GM19372 (cell line): ENCODE data around the gene PPP1R9A.

Experiments
- ATAC-seq: cut with Tn5 transposase; IDR thresholded peaks from one replicate; pipeline ENCODE4 v1.9.1; 2021; ENCODE audit warnings: mild to moderate bottlenecking, low read depth, moderate library complexity; ENCODE audit not compliant: unreplicated experiment

Gene PPP1R9A

DNA sequence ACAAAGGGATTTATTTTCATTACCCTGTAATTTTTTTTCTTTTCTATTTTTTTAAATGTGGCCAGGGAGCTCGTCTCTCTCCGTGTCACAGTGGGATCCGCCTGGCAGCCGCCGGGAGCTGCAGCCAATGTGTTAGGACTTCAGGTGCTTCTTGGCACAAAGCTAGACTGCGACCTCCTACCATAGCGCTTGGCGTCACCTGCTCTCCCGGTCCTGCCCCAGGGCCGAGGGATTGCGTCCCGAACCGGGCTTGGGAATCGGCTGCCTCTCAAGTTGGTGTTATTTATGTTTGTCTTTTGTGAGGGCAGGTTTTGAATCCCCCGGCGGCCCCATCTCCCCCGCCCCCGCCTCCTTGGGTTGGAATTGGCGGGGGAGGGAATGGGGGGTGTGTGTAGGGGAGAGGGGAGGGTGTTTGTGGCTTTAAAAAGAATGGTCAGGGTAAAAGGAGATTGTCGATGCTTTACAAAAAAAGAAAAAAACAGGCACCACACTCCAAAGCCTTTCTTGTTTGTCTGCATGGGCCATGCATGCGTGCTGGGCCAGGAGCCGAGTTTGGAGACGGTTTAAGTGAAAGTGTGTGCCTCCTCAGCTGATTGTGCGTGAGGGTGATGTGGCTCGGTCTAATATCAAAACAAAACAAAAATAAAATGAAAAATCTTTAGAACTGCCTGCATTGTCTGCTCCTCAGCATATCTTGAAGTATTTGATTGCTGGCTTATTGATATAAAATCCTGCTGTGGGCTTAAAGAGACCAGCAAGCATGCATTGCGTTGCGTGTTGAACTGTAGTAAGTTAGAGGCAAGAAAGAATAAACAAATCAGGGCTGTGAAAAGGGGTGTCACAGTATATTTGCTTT is 1.2 kb downstream of the PPP1R9A start:
- no peak for ATAC-seq

DNA sequence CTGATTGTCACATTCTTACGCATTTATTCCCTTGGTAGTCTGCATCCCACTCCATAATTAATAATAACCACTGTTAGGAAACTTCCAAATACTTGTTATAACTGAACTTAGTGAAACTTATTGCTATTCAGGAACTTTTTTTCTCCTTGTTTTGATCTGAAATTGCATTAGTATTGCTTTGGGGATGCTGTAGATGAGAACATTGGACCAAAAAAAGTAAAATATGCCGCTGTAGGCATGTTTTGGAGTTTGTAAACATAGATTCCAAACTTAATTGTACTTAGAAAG is 1.7 kb downstream of the PPP1R9A start:
- ATAC-seq, result no peak

DNA sequence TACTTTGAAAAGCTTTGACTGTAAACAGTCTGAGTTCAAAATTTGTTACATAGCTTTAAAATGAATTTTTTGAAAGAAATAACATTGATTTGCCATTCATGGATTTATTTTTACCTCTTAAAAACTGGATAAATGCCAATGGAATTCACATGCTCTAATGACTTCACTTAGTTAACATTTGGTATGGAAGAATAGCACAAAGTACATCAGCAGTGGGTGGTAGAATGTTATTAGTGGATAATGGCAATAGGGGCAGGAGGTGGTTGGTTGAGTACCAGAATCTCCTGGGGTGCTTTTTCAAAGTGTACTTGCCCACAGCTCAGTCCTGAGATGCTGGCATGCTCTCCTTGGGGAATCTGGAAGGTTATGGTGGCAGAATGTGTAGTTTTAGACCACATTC is 4.7 kb downstream of the PPP1R9A start:
- ATAC-seq, result no peak

DNA sequence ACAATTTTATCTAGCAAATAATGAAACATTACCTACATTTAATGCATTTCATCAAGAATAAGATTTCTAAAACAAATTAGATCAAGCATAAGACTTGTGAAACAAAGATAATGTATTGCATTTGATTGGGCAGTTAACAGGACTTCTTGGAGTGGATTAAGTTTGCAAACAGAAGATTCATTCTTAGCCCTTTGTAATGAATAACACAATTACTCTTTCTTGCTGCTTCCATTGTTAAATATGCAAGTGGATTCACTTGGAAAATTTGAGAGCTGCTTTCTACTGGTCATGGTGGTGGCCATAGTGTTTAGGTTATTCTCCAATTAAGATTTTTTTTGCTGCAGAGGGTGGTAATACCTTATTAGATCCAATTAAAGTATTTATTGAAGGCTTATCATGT is 6.0 kb downstream of the PPP1R9A start:
- no peak for ATAC-seq

DNA sequence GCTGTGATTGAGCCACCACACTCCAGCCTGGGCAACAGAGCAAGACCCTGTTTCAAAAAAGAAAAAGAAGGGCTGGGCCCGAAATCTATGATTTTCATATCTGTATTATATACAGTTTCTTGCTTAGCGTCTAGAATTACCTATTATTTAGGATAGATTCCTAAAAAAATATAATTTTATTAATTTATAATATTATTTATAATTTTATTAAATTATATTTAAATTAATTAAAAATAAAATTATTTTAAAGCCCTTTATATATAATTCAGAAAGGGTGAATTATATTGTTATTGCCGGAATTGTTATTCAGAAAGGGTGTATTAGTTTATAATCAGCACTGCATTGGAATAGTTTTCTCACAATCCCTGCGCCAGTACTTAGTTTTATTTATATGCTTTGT is 14.5 kb downstream of the PPP1R9A start:
- no peak for ATAC-seq

DNA sequence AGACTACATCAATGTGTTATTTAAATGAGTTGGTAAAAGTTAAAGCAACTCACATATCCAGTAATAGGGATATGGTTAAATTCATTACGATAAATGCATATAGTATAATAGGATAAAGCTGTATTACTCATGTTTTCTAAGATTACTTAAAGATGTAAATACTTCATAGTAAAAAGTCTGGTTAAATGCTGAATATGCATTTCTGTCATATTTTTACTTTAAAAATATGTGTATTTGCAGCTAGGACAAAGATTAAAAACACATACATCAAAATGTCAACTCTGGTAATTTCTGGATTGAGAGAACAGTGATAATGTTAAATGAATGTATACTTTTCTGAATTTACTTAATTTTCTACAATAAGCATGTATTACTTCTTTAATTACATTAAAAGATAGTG is 15.1 kb downstream of the PPP1R9A start:
- no peak for ATAC-seq

DNA sequence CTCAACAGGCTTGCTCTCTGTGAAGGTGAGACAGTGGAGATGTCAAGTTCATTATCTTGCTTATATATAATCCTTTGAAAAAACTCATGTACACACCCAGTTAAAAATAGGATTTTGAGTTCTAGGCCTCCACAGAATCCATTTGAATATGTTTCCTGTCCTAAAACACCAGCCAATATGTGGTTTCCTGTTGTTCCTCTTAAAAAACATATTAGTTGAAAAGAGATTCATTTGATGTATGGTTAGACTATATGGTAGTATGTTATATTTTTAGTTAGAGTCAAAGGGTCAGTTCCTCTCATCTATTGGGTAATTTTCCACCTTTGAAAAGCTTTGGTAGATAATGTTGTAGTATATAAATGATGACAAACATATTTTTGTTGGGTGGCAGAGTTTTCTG is 16.0 kb downstream of the PPP1R9A start:
- ATAC-seq, result no peak

DNA sequence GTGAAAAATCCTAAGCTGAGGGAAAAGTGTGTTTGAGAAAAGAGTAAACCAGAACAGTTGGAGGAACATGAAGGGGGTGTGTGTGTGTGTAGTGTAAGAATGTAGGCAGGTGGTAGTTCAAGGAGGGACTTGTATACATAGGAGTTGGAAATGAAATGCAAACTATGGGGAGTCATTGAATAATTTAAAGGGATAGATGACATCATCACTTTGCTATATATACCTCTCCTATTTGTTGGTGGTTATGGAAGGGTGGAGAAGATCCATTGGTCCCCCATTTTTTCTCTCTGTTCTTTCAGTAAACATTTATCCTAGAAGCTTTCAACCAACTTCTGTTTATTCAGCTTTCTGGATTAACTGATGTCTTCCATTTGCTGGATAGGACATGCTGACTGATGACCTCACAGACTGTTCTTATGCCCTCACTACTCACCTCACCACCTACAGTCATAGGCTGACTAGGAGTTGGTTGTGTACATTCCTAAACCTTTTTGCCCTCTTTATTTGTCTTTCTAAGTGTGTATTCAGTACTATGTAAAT is 20.8 kb downstream of the PPP1R9A start:
- no peak for ATAC-seq

DNA sequence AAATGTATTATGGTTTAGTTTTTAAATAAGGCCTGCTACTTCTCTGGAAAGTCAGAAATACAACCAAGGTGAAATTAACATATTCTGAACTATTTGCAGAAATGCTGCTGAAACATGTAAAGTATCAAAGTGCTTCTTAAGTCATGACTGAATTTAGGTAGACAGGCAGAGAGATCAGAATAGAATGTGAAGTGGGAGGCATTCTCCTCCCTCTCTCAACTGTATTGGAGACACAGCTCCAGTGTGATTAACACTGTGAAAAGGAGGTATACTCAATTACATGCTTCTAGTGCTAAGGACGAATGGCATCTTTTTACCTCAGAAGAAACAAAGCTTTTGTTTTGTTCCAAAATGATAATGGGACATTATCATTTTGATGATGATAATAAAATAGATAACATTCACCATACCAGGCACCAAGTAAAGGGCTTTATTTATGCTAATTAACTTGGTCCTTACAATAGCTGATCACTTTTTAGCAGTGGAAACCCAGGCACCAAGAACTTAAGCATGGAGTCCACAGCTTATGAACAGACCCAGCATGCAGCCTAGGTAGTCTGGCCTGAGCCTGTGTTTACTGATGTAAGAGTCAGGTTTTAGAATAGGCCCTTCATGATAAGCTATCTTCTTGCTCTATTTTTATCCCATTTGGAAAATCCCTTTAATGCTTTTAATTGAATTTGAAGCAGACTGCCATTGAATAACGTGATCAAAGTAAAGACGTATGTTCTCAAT is 26.0 kb downstream of the PPP1R9A start:
- ATAC-seq, result no peak

DNA sequence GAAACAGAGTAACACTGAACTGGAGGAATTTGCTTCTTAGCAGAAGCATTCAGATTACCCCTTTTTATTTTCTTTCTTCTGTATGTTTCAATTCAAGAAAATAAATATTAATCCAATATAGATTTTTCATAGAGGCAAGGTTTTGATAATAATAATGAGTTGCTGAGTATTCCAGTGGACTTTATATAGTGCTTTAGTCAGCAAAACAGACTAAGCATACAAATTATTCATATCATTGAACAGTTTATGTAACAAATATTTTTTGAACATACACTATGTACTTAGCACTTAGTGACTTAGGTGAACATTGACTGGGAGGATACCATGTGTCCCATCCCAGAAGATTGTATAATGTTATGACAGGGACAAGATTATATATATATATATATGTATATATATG is 32.0 kb downstream of the PPP1R9A start:
- no peak for ATAC-seq

DNA sequence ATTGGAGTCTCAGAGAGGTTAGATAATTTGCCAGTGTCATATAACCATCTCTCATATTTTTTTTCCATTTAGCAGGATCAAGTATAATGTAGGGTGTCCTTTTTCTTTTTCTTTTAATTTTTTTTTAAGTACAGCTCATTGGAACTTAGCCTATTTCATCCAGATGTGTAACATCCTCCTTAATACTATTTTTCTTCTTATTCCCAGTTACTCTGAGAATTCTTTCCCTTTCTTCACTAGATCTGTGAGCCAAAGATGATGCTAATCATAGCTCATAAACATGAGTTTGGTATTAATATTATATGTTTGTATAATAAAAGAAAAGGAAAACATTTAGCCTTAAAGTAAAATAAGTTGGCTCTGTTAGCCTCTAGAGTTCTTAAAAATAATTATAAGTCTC is 32.8 kb downstream of the PPP1R9A start:
- ATAC-seq, result no peak

DNA sequence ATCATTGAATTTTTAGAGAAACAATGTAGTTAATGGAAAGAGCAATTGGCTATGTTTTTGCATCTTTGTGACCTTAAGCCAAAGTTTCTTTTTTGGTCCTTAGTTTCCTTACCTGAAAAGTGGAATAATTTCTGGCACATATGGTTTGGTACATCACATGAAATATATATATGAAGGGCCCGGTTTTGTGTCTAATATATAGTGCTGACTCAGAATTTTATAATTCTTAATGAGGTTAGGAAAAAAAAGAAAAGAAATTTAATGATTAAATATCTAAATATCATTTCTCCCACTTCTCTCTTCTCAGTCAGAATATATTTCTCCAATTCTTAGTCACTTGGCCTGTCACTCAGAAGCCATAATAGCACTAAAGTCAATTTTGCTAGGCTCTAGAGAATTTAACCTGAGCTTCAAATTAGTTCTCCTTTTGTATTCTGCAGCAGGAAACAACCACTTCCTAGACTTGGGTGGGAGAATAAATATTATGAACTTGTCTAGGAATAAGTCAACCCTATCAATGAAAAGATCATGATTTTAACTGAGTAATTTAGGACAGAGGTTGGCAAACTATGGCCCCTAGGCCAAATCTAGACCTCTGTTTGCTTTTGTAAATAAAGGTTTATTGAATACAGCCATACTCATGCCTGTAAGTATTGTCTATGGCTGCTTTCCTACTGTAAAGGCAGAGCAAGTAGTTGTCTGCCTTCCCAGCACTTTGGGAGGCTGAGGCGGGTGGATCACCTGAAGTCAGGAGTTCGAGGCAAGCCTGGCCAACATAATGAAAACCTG is 34.6 kb downstream of the PPP1R9A start:
- ATAC-seq, result no peak

DNA sequence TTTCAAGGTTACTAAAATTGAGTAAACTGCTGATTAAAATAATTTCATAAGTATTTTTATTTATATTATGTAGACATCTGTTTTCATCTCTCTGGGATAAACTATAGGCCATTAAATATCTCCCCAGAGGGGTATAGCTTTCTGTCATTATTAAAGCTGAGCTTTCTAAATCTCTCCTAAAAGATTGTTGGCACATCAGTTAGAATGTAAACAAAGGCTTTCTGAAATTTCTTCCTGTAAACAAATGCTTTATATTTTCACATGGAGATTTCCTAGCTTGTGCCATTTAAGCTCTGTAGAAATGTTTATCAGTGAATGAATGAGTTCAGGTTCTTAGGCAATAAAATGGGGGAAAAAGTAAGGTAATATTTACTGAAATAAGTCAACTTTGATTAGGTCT is 35.7 kb downstream of the PPP1R9A start:
- ATAC-seq, result no peak

DNA sequence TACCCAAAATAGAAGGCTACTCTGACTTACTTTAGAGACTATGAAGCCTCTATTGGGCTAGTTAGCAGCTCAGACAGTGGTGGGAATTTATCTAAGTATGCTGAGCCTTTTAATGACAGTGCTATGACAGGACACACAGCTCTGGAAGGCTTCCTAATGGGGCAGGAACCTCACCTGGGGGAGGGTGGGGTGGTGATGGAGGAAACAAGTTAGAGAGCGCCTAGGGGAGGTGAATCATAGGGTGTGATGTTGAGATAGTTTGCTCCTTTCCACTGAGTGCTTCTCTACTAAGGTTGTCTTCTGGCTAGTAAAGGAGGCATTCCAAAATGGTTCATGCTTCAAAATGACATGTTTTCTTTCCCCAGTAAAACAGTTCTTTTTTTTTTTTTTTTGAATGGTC is 42.1 kb downstream of the PPP1R9A start:
- no peak for ATAC-seq

DNA sequence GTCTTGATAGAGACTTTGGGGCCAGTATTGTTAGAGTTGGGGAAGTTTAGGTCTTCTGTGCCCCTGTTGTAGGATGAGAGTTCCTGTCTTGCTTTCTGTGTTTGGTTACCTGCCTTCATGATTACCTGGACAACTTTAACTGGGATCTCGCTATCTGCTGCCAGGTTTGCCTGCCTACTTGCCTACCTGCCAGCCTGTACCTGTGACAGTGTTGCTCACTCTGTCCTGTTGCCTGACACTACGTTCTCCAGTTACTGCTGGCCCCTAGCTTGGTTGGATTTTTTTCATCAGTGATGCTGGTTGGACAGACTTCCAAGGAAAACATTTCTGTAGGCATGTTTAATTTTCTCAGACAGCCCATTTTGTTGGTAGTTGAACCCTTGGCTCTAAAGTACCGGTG is 48.4 kb downstream of the PPP1R9A start:
- no peak for ATAC-seq

DNA sequence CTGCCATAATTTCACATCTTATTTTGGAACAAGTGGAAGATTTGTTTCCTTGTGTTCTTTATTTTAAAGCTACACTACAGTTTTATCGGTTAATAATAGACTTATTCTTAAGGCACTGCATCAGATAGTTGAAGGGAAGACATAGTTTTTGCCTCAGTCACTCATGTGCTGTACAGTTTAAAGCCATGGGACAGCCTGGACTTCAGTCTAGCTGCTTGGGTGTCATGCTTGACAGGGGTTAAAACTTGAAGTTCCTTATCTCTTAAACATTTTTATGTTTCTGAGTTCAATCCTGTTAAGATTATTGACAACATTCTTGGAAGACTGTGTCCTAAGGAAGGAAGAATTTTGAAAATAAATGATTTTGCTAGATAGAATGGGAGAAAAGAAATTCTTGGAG is 49.7 kb downstream of the PPP1R9A start:
- no peak for ATAC-seq

DNA sequence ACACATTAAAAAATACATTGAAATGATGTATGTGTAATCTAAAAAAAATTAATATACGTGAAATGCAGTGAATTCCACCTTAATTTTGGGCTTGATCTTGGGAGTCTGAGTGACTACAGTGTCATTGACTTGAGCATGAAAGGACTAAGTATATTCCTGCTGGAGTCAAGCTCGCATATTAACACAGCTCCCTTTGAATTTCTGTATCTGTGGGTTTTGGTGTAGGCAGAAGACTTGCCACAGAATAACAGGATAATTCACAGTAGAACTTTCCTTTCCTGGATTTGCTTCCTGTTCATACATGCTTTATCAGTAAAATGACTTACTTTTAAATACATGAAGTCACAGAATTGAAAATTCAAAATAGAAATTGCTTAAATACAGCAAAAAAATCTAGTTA is 55.3 kb downstream of the PPP1R9A start:
- ATAC-seq, result no peak

DNA sequence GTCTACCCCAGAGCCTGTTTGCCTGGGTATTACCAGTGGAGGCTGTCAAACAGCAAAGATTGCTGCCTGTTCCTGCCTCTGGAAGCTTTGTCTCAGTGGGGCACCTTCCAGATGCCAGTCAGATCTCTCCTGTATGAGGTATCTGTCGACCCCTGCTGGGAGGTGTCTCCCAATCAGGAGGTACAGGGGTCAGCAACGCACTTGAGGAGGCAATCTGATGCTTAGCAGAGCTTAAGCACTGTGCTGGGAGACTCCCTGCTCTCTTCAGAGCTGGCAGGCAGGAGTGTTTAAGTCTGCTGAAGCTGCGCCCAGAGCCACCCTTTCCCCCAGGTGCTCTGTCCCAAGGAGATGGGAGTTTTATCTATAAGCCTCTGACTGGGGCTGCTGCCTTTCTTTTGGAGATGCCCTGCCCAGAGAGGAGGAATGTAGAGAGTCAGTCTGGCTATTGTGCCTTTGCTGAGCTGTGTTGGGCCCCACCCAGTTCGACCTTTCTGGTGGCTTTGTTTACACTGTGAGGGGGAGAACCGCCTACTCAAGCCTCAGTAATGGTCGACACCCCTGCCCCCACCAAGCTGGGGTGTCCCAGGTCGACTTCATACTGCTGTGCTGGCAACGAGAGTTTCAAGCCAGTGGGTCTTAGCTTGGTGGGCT is 62.2 kb downstream of the PPP1R9A start:
- no peak for ATAC-seq

DNA sequence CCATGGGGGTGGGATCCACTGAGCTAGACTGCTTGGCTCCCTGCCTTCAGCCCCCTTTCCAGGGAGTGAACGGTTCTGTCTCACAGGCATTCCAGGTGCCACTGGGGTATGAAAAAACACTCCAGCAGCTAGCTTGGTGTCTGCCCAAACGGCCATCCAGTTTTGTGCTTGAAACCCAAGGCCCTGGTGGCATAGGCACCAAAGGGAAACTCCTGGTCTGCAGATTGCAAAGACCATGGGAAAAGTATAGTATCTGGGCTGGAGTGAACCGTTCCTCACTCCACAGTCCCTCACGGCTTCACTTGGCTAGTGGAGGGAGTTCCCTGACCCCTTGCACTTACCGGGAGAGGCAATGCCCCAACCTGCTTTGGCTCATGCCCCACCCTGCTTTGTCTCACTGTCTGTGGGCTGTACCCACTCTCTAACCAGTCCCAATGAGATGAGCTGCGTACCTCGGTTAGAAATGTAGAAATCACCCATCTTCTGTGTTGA is 62.7 kb downstream of the PPP1R9A start:
- no peak for ATAC-seq

DNA sequence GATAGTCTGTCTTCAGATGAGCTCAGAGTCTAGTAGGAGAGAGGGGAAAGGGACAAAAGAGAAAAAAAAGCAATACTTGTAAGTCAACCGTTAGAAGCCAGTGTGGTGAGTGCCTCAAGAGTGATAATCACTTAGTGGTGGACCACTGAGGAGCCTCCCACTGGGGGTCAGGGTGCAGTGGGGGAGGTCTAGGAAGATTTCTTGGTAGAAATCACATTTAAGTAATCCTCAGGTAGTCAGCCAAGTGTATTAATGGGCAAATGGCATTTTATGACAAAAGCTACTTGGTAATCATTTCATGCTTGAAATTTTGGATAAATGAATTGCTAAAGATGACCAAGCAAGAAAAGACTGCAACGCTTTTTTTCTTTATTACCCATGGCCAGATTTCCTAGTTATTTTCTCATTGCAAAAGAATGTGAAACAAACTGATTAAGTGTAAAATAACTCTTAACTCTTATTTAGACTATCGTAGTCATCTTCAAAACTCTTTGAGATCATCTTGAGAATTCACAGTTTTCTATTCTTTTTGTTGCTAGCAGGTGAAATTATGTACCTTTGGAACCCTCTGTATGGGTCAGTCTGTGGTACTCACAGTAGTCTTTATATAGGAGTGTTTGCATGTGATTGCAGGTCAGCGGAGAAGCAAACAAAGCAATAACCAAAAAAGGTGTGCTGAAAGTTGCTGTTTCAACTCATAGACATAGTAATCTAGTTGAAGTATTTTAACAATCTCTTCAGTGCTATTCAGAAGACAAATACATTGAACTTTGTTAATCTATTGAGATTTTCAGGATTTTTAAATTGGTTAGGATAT is 63.9 kb downstream of the PPP1R9A start:
- no peak for ATAC-seq
